PC-9 (cell line): Measurements from ENCODE around the gene C10orf53.

Experiments used
- CTCF ChIP-seq: fragments of 200-600 bp; sonication (generic); conservative IDR thresholded peaks from 2 replicates; pipeline ENCODE4 v1.6.1; 2017; ENCODE audit warnings: mixed run types, antibody characterized with exemption, mild to moderate bottlenecking, moderate library complexity
- EZH2 ChIP-seq: fragments of 200-600 bp; sonication (generic); IDR thresholded peaks from 2 replicates; pipeline ENCODE4 v1.8.0; 2017; ENCODE audit warnings: antibody characterized with exemption, low read depth

GRCh38 chr10:49735161-49735560, 55.7 kb downstream of the C10orf53 start:
- TF ChIP-seq CTCF (no peak), EZH2 (no peak)
